PC-3 (cell line): ENCODE data around the gene OR52B6.

Experiments used
- EZH2 ChIP-seq: fragments of 300-600 bp; sonication (generic); IDR thresholded peaks from one replicate; pipeline ENCODE4 v1.6.1; 2017; ENCODE audit warnings: antibody characterized with exemption, mild to moderate bottlenecking, low read length; ENCODE audit not compliant: unreplicated experiment
- TF ChIP-seq, protein P1 (sequence below): fragments of 300-600 bp; sonication (generic); conservative IDR thresholded peaks from 2 replicates; pipeline ENCODE4 v1.5.1; 2017; ENCODE audit warnings: antibody characterized with exemption, low read depth, mild to moderate bottlenecking, low read length

DNA sequence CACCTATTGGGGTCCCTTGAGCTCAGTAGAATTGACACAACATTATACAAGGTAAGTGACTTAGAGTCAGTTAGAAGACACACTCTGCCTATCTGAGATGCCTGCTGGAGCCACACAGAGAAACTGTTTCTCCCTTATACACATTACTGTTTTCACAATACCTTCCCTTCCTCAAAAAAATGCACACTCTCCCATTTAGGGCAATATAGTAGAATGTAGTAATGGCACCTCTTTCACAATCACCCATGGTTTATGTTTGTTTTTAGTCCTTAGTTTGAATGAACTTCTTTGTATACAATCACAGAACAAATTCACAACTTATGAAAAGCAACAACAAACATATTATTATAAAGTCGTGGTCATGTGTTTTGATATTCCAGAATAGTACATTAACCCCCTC, 46.6 kb upstream of the OR52B6 start:
- no peak for TF ChIP-seq EZH2
- TF ChIP-seq, protein P1, sequence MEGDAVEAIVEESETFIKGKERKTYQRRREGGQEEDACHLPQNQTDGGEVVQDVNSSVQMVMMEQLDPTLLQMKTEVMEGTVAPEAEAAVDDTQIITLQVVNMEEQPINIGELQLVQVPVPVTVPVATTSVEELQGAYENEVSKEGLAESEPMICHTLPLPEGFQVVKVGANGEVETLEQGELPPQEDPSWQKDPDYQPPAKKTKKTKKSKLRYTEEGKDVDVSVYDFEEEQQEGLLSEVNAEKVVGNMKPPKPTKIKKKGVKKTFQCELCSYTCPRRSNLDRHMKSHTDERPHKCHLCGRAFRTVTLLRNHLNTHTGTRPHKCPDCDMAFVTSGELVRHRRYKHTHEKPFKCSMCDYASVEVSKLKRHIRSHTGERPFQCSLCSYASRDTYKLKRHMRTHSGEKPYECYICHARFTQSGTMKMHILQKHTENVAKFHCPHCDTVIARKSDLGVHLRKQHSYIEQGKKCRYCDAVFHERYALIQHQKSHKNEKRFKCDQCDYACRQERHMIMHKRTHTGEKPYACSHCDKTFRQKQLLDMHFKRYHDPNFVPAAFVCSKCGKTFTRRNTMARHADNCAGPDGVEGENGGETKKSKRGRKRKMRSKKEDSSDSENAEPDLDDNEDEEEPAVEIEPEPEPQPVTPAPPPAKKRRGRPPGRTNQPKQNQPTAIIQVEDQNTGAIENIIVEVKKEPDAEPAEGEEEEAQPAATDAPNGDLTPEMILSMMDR, result no peak
